Right lobe of liver (tissue), 6 donors: ENCODE measurements around the gene TACC3. TPM values are rescaled to one million over a fixed set of nuclear protein-coding genes. Genes with fewer than 3 reads are reported as not detected.

Experiments used
- ATAC-seq, 4 donors: fragments of 200-7000 bp; cut with Tn5 transposase; one replicate each; pipeline ENCODE4 v1.9.1; 2020; ENCODE audit warnings: mild to moderate bottlenecking in 4 of 4, moderate library complexity in 4 of 4
- DNase-seq, 3 donors: peaks; one replicate each; pipeline ENCODE4 v3.0.0-alpha.2; 2020
- H3K27ac ChIP-seq, 3 donors: fragments of 200-600 bp; one replicate each; pipeline ENCODE4 v1.8.0; 2022
- H3K27me3 ChIP-seq, 2 donors: fragments of 200-600 bp; one replicate each; pipeline ENCODE4 v1.8.0; 2022
- H3K36me3 ChIP-seq, 4 donors: fragments of 200-600 bp; sonication (generic) in 1 of 4; one replicate each; pipeline versions ENCODE4 v1.5.1 to v1.8.0; 2017 to 2022; ENCODE audit warnings: control low read depth in 1 of 4
- H3K4me1 ChIP-seq, 4 donors: fragments of 200-600 bp; sonication (generic) in 1 of 4; one replicate each; pipeline versions ENCODE4 v1.5.1 to v1.8.0; 2017 to 2022; ENCODE audit warnings: control low read depth in 1 of 4
- H3K4me3 ChIP-seq, 3 donors: fragments of 200-600 bp; one replicate each; pipeline ENCODE4 v1.8.0; 2022
- H3K9me3 ChIP-seq, 4 donors: fragments of 200-600 bp; sonication (generic) in 1 of 4; one replicate each; pipeline versions ENCODE4 v1.5.1 to v1.8.0; 2017 to 2022; ENCODE audit warnings: control low read depth in 1 of 4
- POLR2A ChIP-seq: fragments of 450-650 bp; IDR thresholded peaks from one replicate; pipeline ENCODE4 v1.6.1; 2017; ENCODE audit warnings: antibody characterized with exemption, mild to moderate bottlenecking
- WGBS: methylation state at CpG from one replicate; pipeline ENCODE4 v1.1.6; 2018; ENCODE audit warnings: low coverage, low lambda C conversion rate; ENCODE audit not compliant: insufficient coverage; ENCODE audit errors: missing lambda C conversion rate; 5-methylcytosine and 5-hydroxymethylcytosine counted together
- intact Hi-C, 2 donors: fragments of 100-400 bp; cut with DNase I; formaldehyde crosslinking; loops; one replicate each; pipeline versions ENCODE4 v1.11.2 to v1.14.1; 2022
- total RNA-seq, 6 experiments: library from RNA; depleted of rRNA in 2 of 6; stranded (reverse); fragments of >200 nt in 2 of 6; fragmentation: NEBNext Ultra II Directional in 3 of 6; extraction: Animal tissue kit (Norgen Biotek cat#: 25700) in 3 of 6; gene quantifications; one replicate each; pipeline versions ENCODE4 v1.1.0 to v1.2.4, GENCODE V29; 2016 to 2023
- TF ChIP-seq, protein P1 (sequence below), 4 donors: fragments of 200-600 bp in 3 of 4; fragments of 450-650 bp in 1 of 4; IDR thresholded peaks; one replicate each; pipeline versions ENCODE4 v1.5.1 to v1.8.0; 2016 to 2022; ENCODE audit warnings: antibody characterized with exemption in 4 of 4, mild to moderate bottlenecking in 2 of 4
- donor health status: DM: no; HTN: yes; CAD: no.
- donor health status: DM: no; HTN: no; CAD: no.
- donor health status: DM: no; HTN: no; CAD: no.
- donor health status: DM: no; HTN: yes; CAD: no.
- donor health status: DM: no; HTN: yes; CAD: no.

TACC3 gene
- total RNA-seq, 6 experiments from 2014 or later = 2.2 to 5.7 (median 4.8) TPM

DNA sequence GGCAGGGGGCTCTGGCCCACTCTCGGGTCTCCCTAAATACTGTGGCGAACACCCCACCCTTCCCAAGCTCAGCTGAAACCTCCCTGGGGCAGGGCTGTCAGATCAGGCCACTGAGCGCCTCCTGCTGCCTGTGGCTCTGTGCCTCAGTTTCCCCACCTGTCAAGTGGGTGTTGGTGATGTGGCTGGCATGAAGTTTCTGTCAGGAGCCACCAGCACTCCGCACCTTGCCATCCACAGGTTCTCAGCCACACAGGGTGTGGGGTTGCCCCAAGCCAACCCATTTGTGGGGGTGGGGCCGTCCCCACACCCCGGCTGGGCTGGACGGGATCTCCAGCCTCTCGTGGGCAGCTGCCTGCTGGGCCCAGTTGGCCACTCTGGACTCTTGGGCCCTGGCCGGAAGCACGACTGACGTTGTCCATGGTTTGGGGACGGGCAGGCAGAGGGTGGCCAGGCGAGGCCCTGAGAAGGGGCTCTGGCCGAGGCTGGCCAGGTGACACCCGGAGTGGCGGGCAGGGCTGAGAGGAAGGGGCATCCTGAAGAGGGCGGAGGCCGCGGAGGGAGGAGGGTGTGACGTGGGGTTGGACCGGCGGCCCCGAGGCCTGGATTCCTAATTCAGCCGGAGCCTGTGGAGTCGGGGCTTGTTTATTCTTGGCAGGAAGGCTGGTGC, 66.2 kb downstream of the TACC3 start:
- H3K27ac ChIP-seq = no peak overlapping the region
- TF ChIP-seq, protein P1, sequence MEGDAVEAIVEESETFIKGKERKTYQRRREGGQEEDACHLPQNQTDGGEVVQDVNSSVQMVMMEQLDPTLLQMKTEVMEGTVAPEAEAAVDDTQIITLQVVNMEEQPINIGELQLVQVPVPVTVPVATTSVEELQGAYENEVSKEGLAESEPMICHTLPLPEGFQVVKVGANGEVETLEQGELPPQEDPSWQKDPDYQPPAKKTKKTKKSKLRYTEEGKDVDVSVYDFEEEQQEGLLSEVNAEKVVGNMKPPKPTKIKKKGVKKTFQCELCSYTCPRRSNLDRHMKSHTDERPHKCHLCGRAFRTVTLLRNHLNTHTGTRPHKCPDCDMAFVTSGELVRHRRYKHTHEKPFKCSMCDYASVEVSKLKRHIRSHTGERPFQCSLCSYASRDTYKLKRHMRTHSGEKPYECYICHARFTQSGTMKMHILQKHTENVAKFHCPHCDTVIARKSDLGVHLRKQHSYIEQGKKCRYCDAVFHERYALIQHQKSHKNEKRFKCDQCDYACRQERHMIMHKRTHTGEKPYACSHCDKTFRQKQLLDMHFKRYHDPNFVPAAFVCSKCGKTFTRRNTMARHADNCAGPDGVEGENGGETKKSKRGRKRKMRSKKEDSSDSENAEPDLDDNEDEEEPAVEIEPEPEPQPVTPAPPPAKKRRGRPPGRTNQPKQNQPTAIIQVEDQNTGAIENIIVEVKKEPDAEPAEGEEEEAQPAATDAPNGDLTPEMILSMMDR (IDR thresholded peaks at IDR 0.05) = no peak
- TF ChIP-seq POLR2A = no peak
- H3K4me3 ChIP-seq = no peak overlapping the region
- DNase-seq = no peak
- intact Hi-C loops = no loop called here
- 64% methylated on average over 16 of the region's 25 CpGs for WGBS
- no peaks in the 10 kb centered on the region for H3K9me3 ChIP-seq
- H3K36me3 ChIP-seq = no peaks in the 10 kb centered on the region
- ATAC-seq = no peak
- no peaks in the 10 kb centered on the region for H3K27me3 ChIP-seq
- peaks cover 0 to 4% (median 0%) of the 10 kb centered on the region in 4 donors for H3K4me1 ChIP-seq

DNA sequence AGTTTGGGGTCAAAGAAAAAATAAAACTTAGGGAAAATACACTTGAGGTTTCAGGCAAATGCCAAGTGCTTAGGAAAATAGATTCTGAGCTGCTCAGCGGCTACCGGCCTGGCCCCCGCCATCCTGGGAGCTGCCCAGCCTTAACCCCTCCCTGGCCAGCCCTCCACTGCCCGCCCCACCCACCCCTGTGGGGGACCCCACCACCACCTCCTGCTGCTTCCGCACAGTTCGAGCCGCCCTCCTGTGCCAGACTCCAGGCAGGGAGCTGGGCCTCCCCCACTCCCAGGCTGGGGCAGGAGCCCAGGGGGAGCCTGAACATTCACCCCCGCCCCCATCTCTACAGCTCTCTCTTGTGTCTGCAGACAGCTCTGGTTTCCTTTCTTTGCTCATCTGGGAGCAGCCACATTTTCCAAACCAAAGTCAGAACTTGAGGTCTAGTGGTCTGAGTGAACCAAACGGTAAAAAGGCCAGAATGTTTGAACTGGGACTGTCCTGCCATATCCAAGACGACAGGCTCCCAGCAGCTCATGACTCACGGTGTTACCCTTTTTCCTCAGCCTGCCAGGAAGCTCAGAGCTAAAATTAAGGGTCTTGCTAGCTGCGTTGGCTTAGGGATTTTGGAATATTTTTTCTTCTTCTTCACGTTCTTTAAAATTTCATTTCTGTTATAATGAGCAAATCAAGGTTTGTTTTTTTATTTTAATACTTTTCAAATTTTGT, 67.1 kb downstream of the TACC3 start:
- Histone ChIP-seq H3K27ac (no peak overlapping the region), H3K4me1 (peaks cover 0 to 4% (median 0%) of the 10 kb centered on the region in 4 donors), H3K4me3 (no peak overlapping the region), H3K36me3 (no peaks in the 10 kb centered on the region), H3K27me3 (no peaks in the 10 kb centered on the region), H3K9me3 (no peaks in the 10 kb centered on the region)
- no peak for ATAC-seq
- TF ChIP-seq, protein P1 (IDR thresholded peaks at IDR 0.05) = no peak
- no peak for TF ChIP-seq POLR2A
- 78% methylated on average over 9 of the region's 13 CpGs for WGBS
- DNase-seq = no peak
- intact Hi-C loops = no loop called here

- TF ChIP-seq, protein P1 (IDR thresholded peaks at IDR 0.05) = no peak
- TF ChIP-seq POLR2A = no peak
- 60% methylated on average over 3 of the region's 21 CpGs for WGBS
- intact Hi-C loops = no loop called here
- Histone ChIP-seq H3K4me3 (no peak overlapping the region), H3K27ac (no peak overlapping the region), H3K4me1 (peaks cover 0 to 3% (median 0%) of the 10 kb centered on the region in 4 donors), H3K36me3 (no peaks in the 10 kb centered on the region), H3K27me3 (no peaks in the 10 kb centered on the region), H3K9me3 (no peaks in the 10 kb centered on the region)
- DNase-seq (no peak), ATAC-seq (no peak)
Measured at GRCh38 chr4:1789552-1789951, 68.2 kb downstream of the TACC3 start.

- Histone ChIP-seq H3K9me3 (no peaks in the 10 kb centered on the region), H3K27me3 (no peaks in the 10 kb centered on the region), H3K4me1 (no peaks in the 10 kb centered on the region), H3K27ac (no peak overlapping the region), H3K4me3 (no peak overlapping the region), H3K36me3 (no peaks in the 10 kb centered on the region)
- TF ChIP-seq, protein P1 (IDR thresholded peaks at IDR 0.05) = no peak
- TF ChIP-seq POLR2A = no peak
- intact Hi-C loops = no loop called here
- DNase-seq = no peak
- no peak for ATAC-seq
- 45% methylated on average over 5 of the region's 10 CpGs for WGBS
Measured at GRCh38 chr4:1790005-1790404, 68.7 kb downstream of the TACC3 start.
